HG02870 (cell line): ENCODE results near the gene OLIG2.

Experiments used
- ATAC-seq: cut with Tn5 transposase; IDR thresholded peaks from one replicate; pipeline ENCODE4 v1.9.1; 2021; ENCODE audit warnings: mild to moderate bottlenecking, moderate library complexity; ENCODE audit not compliant: unreplicated experiment

The OLIG2 gene

GRCh38 chr21:33025489-33026442 lies at the start of gene OLIG2:
TSS of gene OLIG2 (plus strand) at chr21:33025935. CDS start at chr21:33026863, 928 bp downstream.
- ATAC-seq, result no peak

- ATAC-seq, result no peak
Measured at GRCh38 chr21:32976791-32977190, 48.9 kb upstream of the OLIG2 start.

- no peak for ATAC-seq
Measured at GRCh38 chr21:32977216-32977615, 48.5 kb upstream of the OLIG2 start.

GRCh38 chr21:32978331-32979270 lies 47.1 kb upstream of the OLIG2 start:
- no peak for ATAC-seq

GRCh38 chr21:32979598-32980268 lies 46.0 kb upstream of the OLIG2 start:
- no peak for ATAC-seq

GRCh38 chr21:32981096-32981495 lies 44.6 kb upstream of the OLIG2 start:
- ATAC-seq, result no peak

- no peak for ATAC-seq
Measured at GRCh38 chr21:32990666-32991065, 35.1 kb upstream of the OLIG2 start.

GRCh38 chr21:32991361-32991760 lies 34.4 kb upstream of the OLIG2 start:
- no peak for ATAC-seq

- ATAC-seq, result no peak
Measured at GRCh38 chr21:32993894-32994293, 31.8 kb upstream of the OLIG2 start.

GRCh38 chr21:32994305-32994704 lies 31.4 kb upstream of the OLIG2 start:
- no peak for ATAC-seq

- no peak for ATAC-seq
Measured at GRCh38 chr21:33007747-33008146, 18.0 kb upstream of the OLIG2 start.

GRCh38 chr21:33008333-33009051 lies 17.2 kb upstream of the OLIG2 start:
- ATAC-seq, result no peak

GRCh38 chr21:33010931-33011330 lies 14.8 kb upstream of the OLIG2 start:
- no peak for ATAC-seq

- no peak for ATAC-seq
Measured at GRCh38 chr21:33011462-33011861, 14.3 kb upstream of the OLIG2 start.

GRCh38 chr21:33013626-33014025 lies 12.1 kb upstream of the OLIG2 start:
- no peak for ATAC-seq

GRCh38 chr21:33014331-33014730 lies 11.4 kb upstream of the OLIG2 start:
- no peak for ATAC-seq

- no peak for ATAC-seq
Measured at GRCh38 chr21:33015096-33015495, 10.6 kb upstream of the OLIG2 start.

GRCh38 chr21:33015756-33016155 lies 10.0 kb upstream of the OLIG2 start:
- no peak for ATAC-seq

- no peak for ATAC-seq
Measured at GRCh38 chr21:33018707-33019465, 6.8 kb upstream of the OLIG2 start.

GRCh38 chr21:33019516-33019884 lies 6.2 kb upstream of the OLIG2 start:
- ATAC-seq, result no peak
